ENCODE data around the gene KIAA1328.

- TF ChIP-seq CTCF (conservative IDR thresholded peaks at IDR 0.05 in 1 of 2, IDR thresholded peaks at IDR 0.05 in 1 of 2; ENCODE audit: extremely low read depth in 1 of 2, insufficient read depth in 1 of 2, low read depth in 1 of 2, low read length in 2 of 2) (no peak), EZH2 (IDR thresholded peaks at IDR 0.05; ENCODE audit: borderline replicate concordance, low read length) (no peak)
Observed at GRCh38 chr18:36889742-36890141, 60.8 kb downstream of the KIAA1328 start.

Data from mammary epithelial cell (primary cell).